HepG2 (cell line): Measurements from ENCODE around the gene VCX3A. TPM values are rescaled to one million over a fixed set of nuclear protein-coding genes. Genes with fewer than 3 reads are reported as not detected.
"Not testable (repeated sequence)": the region's sequence is repeated elsewhere in the genome, so short reads cannot be mapped to it uniquely, and the experiment has no call there.

Experiments used
- ATAC-seq: fragments of 200-7000 bp; cut with Tn5 transposase; 3 replicates; pipeline ENCODE4 v1.9.1; 2020; ENCODE audit warnings: mild to moderate bottlenecking, moderate library complexity
- Bru-seq: library from RNA; stranded (reverse); fragments of 400-500 nt; gene quantifications from one replicate; lab custom pipeline; 2021; lab: Mats Ljungman, UMichigan
- BruChase-seq, 2 experiments: library from RNA; stranded (reverse); fragments of 400-500 nt; gene quantifications; one replicate each; lab custom pipeline; 2021; lab: Mats Ljungman, UMichigan
- BruUV-seq: library from RNA; stranded (reverse); fragments of 400-500 nt; replicated peaks from 2 replicates; lab custom pipeline; 2021; lab: Mats Ljungman, UMichigan
- CTCF ChIA-PET: fragments of 300-600 bp; formaldehyde crosslinking; extraction: SDS; loops from one replicate; lab custom pipeline; 2021; ENCODE audit warnings: low total read pairs, inconsistent platforms, low intra/inter-chr PET ratio; lab: Yijun Ruan, JAX
- POLR2A ChIA-PET: fragments of 350-600 bp; sonication (Branson Sonifier 250); formaldehyde crosslinking; loops from one replicate; lab custom pipeline; 2020; ENCODE audit warnings: antibody characterized with exemption, inconsistent platforms; lab: Yijun Ruan, JAX
- DNase-seq: peaks from one replicate; pipeline ENCODE4 v3.0.0-alpha.2; 2015; ENCODE audit warnings: low spot score
- FAIRE-seq: peaks from 3 replicates; lab custom pipeline; 2011; peaks lifted over from hg19 to GRCh38; lab: Jason Lieb, UNC
- H2AFZ ChIP-seq: one replicate; pipeline ENCODE4 v1.6.1; 2011; ENCODE audit warnings: low read length, inconsistent platforms
- H3K27ac ChIP-seq: fragments of 300-600 bp; 3 replicates; pipeline ENCODE4 v1.8.0; 2011; ENCODE audit warnings: mixed run types, mild to moderate bottlenecking, mixed read lengths, low read length, inconsistent platforms; ENCODE audit not compliant: insufficient read depth; ENCODE audit errors: extremely low read length
- H3K27me3 ChIP-seq, 2 experiments: fragments of 200-600 bp in 1 of 2; 2 replicates in 1 of 2; 3 replicates in 1 of 2; pipeline versions ENCODE4 v1.6.0 to v1.8.0; 2011; ENCODE audit warnings: low read length in 2 of 2, mild to moderate bottlenecking in 2 of 2, moderate library complexity in 2 of 2, inconsistent platforms in 1 of 2; ENCODE audit not compliant: insufficient read depth in 2 of 2, control insufficient read depth in 1 of 2
- H3K36me3 ChIP-seq, 2 experiments: fragments of 200-600 bp in 1 of 2; replicated peaks in 1 of 2; 2 replicates in 1 of 2; 3 replicates in 1 of 2; pipeline versions ENCODE4 v1.5.1 to v1.8.0; 2011; ENCODE audit warnings: low read length in 2 of 2, inconsistent platforms in 1 of 2; ENCODE audit not compliant: insufficient read depth in 2 of 2, control insufficient read depth in 1 of 2
- H3K4me1 ChIP-seq: 2 replicates; pipeline ENCODE4 v1.5.1; 2012; ENCODE audit warnings: low read length, inconsistent platforms; ENCODE audit not compliant: insufficient read depth
- H3K4me2 ChIP-seq: 2 replicates; pipeline ENCODE4 v1.6.0; 2011; ENCODE audit warnings: low read depth, low read length, inconsistent platforms
- H3K4me3 ChIP-seq, 3 experiments: fragments of 200-600 bp in 1 of 3; sonication (generic), shearing (Covaris generic) in 1 of 3; replicated peaks in 1 of 3; 2 replicates each; pipeline ENCODE4 v1.5.1; 2011 to 2016; ENCODE audit warnings: low read length in 3 of 3, inconsistent platforms in 2 of 3, low read depth in 2 of 3, mild to moderate bottlenecking in 2 of 3, control low read depth in 1 of 3, mixed read lengths in 1 of 3; ENCODE audit not compliant: insufficient read depth in 1 of 3
- H3K79me2 ChIP-seq: one replicate; pipeline ENCODE4 v1.6.1; 2011; ENCODE audit warnings: low read length, inconsistent platforms; ENCODE audit not compliant: insufficient read depth
- H3K9ac ChIP-seq: 2 replicates; pipeline ENCODE4 v1.6.0; 2011; ENCODE audit warnings: mild to moderate bottlenecking, low read depth, low read length, inconsistent platforms; ENCODE audit not compliant: insufficient read depth
- H3K9me3 ChIP-seq: 2 replicates; pipeline ENCODE4 v1.5.1; 2012; ENCODE audit warnings: mild to moderate bottlenecking, low read length
- H4K20me1 ChIP-seq: 2 replicates; pipeline ENCODE4 v1.6.0; 2011; ENCODE audit warnings: inconsistent platforms, mild to moderate bottlenecking, low read length, moderate library complexity; ENCODE audit not compliant: insufficient read depth
- HNF4G ChIP-seq, 2 experiments: sonication (generic) in 1 of 2; formaldehyde crosslinking in 1 of 2; IDR thresholded peaks; 2 replicates each; pipeline versions ENCODE4 v1.4.0 to v1.6.1; 2011 to 2020; ENCODE audit warnings: borderline replicate concordance in 2 of 2, low read depth in 2 of 2, mild to moderate bottlenecking in 2 of 2, low read length in 1 of 2, missing genetic modification reagents in 1 of 2, moderate library complexity in 1 of 2
- MLX ChIP-seq: IDR thresholded peaks from 2 replicates; pipeline ENCODE4 v1.6.1; 2016
- NR1H2 ChIP-seq: sonication (generic); formaldehyde crosslinking; IDR thresholded peaks from 2 replicates; pipeline ENCODE4 v1.8.1; 2022; ENCODE audit warnings: low read depth, missing genetic modification reagents, borderline replicate concordance
- NR2F2 ChIP-seq: IDR thresholded peaks from 2 replicates; pipeline ENCODE4 v1.6.1; 2012; ENCODE audit warnings: low read depth, inconsistent platforms, borderline replicate concordance
- SSRP1 ChIP-seq: IDR thresholded peaks from 2 replicates; pipeline ENCODE4 v1.6.1; 2016; ENCODE audit warnings: control low read depth
- ZBTB10 ChIP-seq: sonication (generic); formaldehyde crosslinking; IDR thresholded peaks from 2 replicates; pipeline ENCODE4 v1.4.0; 2020; ENCODE audit warnings: missing genetic modification reagents, borderline replicate concordance
- ZNF891 ChIP-seq: sonication (generic); formaldehyde crosslinking; IDR thresholded peaks from 2 replicates; pipeline ENCODE4 v1.5.0; 2020; ENCODE audit warnings: mild to moderate bottlenecking, missing genetic modification reagents
- WGBS: methylation state at CpG from one replicate; pipeline ENCODE4 v1.1.6; 2017; ENCODE audit warnings: low lambda C conversion rate; 5-methylcytosine and 5-hydroxymethylcytosine counted together
- in situ Hi-C: cut with HindIII; loops from 2 replicates; pipeline ENCODE4 v1.10.0; 2017; ENCODE audit warnings: low pct_unique_long_range_greater_than_20kb; ENCODE audit not compliant: extremely low pct_ligation_motif_present
- intact Hi-C: fragments of 100-400 bp; cut with micrococcal nuclease; formaldehyde crosslinking; loops from one replicate; pipeline ENCODE4 v1.10.0; 2022; ENCODE audit not compliant: unreplicated experiment
- long read RNA-seq, 2 experiments: library from RNA in 1 of 2; library from polyadenylated mRNA in 1 of 2; stranded (forward) in 1 of 2; unstranded in 1 of 2; transcript quantifications; one replicate each; pipeline ENCODE4 v2.0.0, GENCODE V29; 2019 to 2022
- polyA minus RNA-seq, 3 experiments: library from RNA; depleted of rRNA, polyadenylated mRNA; stranded (reverse); fragments of >200 nt; gene quantifications; 2 replicates each; pipeline ENCODE4 v1.2.3, GENCODE V29; 2011; ENCODE audit warnings: low replicate concordance in 1 of 3
- polyA plus RNA-seq, 8 experiments: library from polyadenylated mRNA; depleted of rRNA in 3 of 8; stranded (reverse) in 7 of 8; unstranded in 1 of 8; fragments of >200 nt; fragmentation: Illumina TruSeq in 4 of 8; extraction: Trizol in 4 of 8; gene quantifications; 2 replicates each; pipeline versions ENCODE4 v1.2.1 to v1.2.3, GENCODE V29; 2011 to 2016; ENCODE audit warnings: low read depth in 4 of 8, missing spikeins in 1 of 8, mixed read lengths in 1 of 8; ENCODE audit not compliant: insufficient read depth in 1 of 8
- total RNA-seq, 5 experiments: library from RNA; depleted of rRNA; stranded (reverse); fragments of >200 nt; fragmentation: Illumina TruSeq; extraction: Trizol; gene quantifications; 2 replicates each; pipeline ENCODE4 v1.2.3, GENCODE V29; 2016; ENCODE audit warnings: low read depth in 1 of 5

The VCX3A gene
- total RNA-seq (2016; rRNA removed; fragmentation: Illumina TruSeq; extraction: Trizol) (not detected in 2 replicates), polyA plus RNA-seq (2011; rRNA removed) (0.08 and 0.11 TPM in 2 replicates), polyA minus RNA-seq (2011; rRNA and poly(A)+ RNA removed; ENCODE audit: low replicate concordance) (not detected in 2 replicates), Bru-seq, nascent RNA (not detected), BruChase-seq, experiment 1, labeled RNA remaining after a 6-hour chase (not detected), BruChase-seq, experiment 2, labeled RNA remaining after a 2-hour chase (not detected)
- not detected in 2 replicates for total RNA-seq (2016; cell fraction: cytosol; rRNA removed; fragmentation: Illumina TruSeq; extraction: Trizol; ENCODE audit: low read depth)
- not detected in 2 replicates for total RNA-seq (2016; cell fraction: insoluble cytoplasmic fraction; rRNA removed; fragmentation: Illumina TruSeq; extraction: Trizol)
- not detected in 2 replicates for total RNA-seq (2016; cell fraction: membrane; rRNA removed; fragmentation: Illumina TruSeq; extraction: Trizol)
- not detected in 2 replicates for total RNA-seq (2016; cell fraction: nucleus; rRNA removed; fragmentation: Illumina TruSeq; extraction: Trizol)
- not detected in 2 replicates for polyA plus RNA-seq (2011; cell fraction: cytosol; rRNA removed)
- polyA plus RNA-seq (2011; cell fraction: nucleus; rRNA removed): 0.29 and 0.45 TPM in 2 replicates
- polyA plus RNA-seq (2012): not detected in 2 replicates
- polyA plus RNA-seq (2016; cell fraction: cytosol; fragmentation: Illumina TruSeq; extraction: Trizol; ENCODE audit: low read depth): not detected in 2 replicates
- polyA plus RNA-seq (2016; cell fraction: insoluble cytoplasmic fraction; fragmentation: Illumina TruSeq; extraction: Trizol; ENCODE audit: low read depth): not detected in 2 replicates
- not detected in 2 replicates for polyA plus RNA-seq (2016; cell fraction: membrane; fragmentation: Illumina TruSeq; extraction: Trizol; ENCODE audit: low read depth)
- 0.53 and 1.1 TPM in 2 replicates for polyA plus RNA-seq (2016; cell fraction: nucleus; fragmentation: Illumina TruSeq; extraction: Trizol; ENCODE audit: insufficient read depth, low read depth)
- polyA minus RNA-seq (2011; cell fraction: cytosol; rRNA and poly(A)+ RNA removed): not detected in 2 replicates
- polyA minus RNA-seq (2011; cell fraction: nucleus; rRNA and poly(A)+ RNA removed): not detected in 2 replicates
- long read RNA-seq, experiment 1: 0 reads
- long read RNA-seq, experiment 2: 0 reads

- in situ Hi-C loops, H4K20me1 ChIP-seq, POLR2A ChIA-PET, intact Hi-C loops, CTCF ChIA-PET, H3K4me2 ChIP-seq, FAIRE-seq, H3K9ac ChIP-seq, H3K79me2 ChIP-seq, H3K27ac ChIP-seq, H3K27me3 ChIP-seq, H3K36me3 ChIP-seq, DNase-seq, BruUV-seq, H2AFZ ChIP-seq, H3K4me3 ChIP-seq, ATAC-seq, H3K4me1 ChIP-seq: not testable (repeated sequence)
- H3K9me3 ChIP-seq: peaks cover 11% of the 10 kb centered on the region; the same call in 1 of the 2 replicates
- 86% methylated on average over 1 of the region's 1 CpG for WGBS
Observed at GRCh38 chrX:6535018-6535417, at the start of gene VCX3A. VCX3A (minus strand) TSS chrX:6535118; CDS start chrX:6534497, 621 bp downstream.

- Histone ChIP-seq H3K36me3 (no peaks in the 10 kb centered on the region), H4K20me1 (no peaks in the 10 kb centered on the region), H3K4me2 (no peak overlapping the region), H3K27me3 (no peaks in the 10 kb centered on the region), H3K9ac (no peak overlapping the region), H3K4me1 (no peaks in the 10 kb centered on the region), H3K9me3 (no peaks in the 10 kb centered on the region; the same call in 1 of the 2 replicates), H3K4me3 (no peak overlapping the region), H2AFZ (no peak overlapping the region), H3K79me2 (no peaks in the 10 kb centered on the region), H3K27ac (no peak overlapping the region)
- intact Hi-C loops: no loop called here
- in situ Hi-C loops: no loop called here
- DNase-seq (no peak), FAIRE-seq (no peak), ATAC-seq (no peak)
- ChIA-PET CTCF (no interaction called here), POLR2A (no interaction called here)
- no TSS peak for BruUV-seq
- under 1% methylated on average over 5 of the region's 5 CpGs for WGBS
- TF ChIP-seq SSRP1: no peak
- TF ChIP-seq MLX (CRISPR knock-in tag): no peak
- no peak for TF ChIP-seq ZNF891 (CRISPR knock-in tag)
- no peak for TF ChIP-seq NR1H2 (CRISPR knock-in tag)
- no peak for TF ChIP-seq NR2F2
- TF ChIP-seq HNF4G (IDR thresholded peaks at IDR 0.05; ENCODE audit: borderline replicate concordance, low read depth, low read length): no peak
- TF ChIP-seq HNF4G (CRISPR knock-in tag; IDR thresholded peaks at IDR 0.05; ENCODE audit: borderline replicate concordance, low read depth): no peak
- no peak for TF ChIP-seq ZBTB10 (CRISPR knock-in tag)
Observed at GRCh38 chrX:6574762-6575161, 39.8 kb upstream of the VCX3A start.
